ENCODE results near the gene ALOX15B.
"Not testable (repeated sequence)": the region's sequence is repeated elsewhere in the genome, so short reads cannot be mapped to it uniquely, and the experiment has no call there.

ALOX15B gene

GRCh38 chr17:8064561-8065019 lies 25.7 kb downstream of the ALOX15B start:
- DNase-seq = no peak

GRCh38 chr17:8066841-8067775 lies 28.2 kb downstream of the ALOX15B start:
- DNase-seq = no peak

- DNase-seq = no peak
Measured at GRCh38 chr17:8067806-8068205, 28.9 kb downstream of the ALOX15B start.

- peak; percentile 43 for DNase-seq
Measured at GRCh38 chr17:8068736-8069586, 30.1 kb downstream of the ALOX15B start.

- no peak for DNase-seq
Measured at GRCh38 chr17:8069587-8069860, 30.7 kb downstream of the ALOX15B start.

GRCh38 chr17:8071496-8071895 lies 32.6 kb downstream of the ALOX15B start:
- DNase-seq = no peak

GRCh38 chr17:8072341-8072728 lies 33.5 kb downstream of the ALOX15B start:
- DNase-seq = no peak

GRCh38 chr17:8072729-8073461 lies 34.0 kb downstream of the ALOX15B start:
- DNase-seq = no peak

- DNase-seq = peak; percentile 75
Measured at GRCh38 chr17:8073627-8074484, 35.0 kb downstream of the ALOX15B start.

- no peak for DNase-seq
Measured at GRCh38 chr17:8074554-8074953, 35.7 kb downstream of the ALOX15B start.

GRCh38 chr17:8075081-8075480 lies 36.2 kb downstream of the ALOX15B start:
- DNase-seq = no peak

- DNase-seq = no peak
Measured at GRCh38 chr17:8075574-8076342, 36.9 kb downstream of the ALOX15B start.

GRCh38 chr17:8076502-8077266 lies 37.8 kb downstream of the ALOX15B start:
- DNase-seq = no peak

- not testable (repeated sequence) for DNase-seq
Measured at GRCh38 chr17:8077939-8078338, 39.1 kb downstream of the ALOX15B start.

GRCh38 chr17:8079291-8080207 lies 40.7 kb downstream of the ALOX15B start:
- peak; percentile 79 for DNase-seq

GRCh38 chr17:8080208-8080798 lies 41.4 kb downstream of the ALOX15B start:
- DNase-seq = no peak

GRCh38 chr17:8080799-8081219 lies 42.0 kb downstream of the ALOX15B start:
- DNase-seq = no peak

GRCh38 chr17:8081876-8082275 lies 43.0 kb downstream of the ALOX15B start:
- DNase-seq = no peak

- no peak for DNase-seq
Measured at GRCh38 chr17:8082292-8082691, 43.4 kb downstream of the ALOX15B start.

Measured in hematopoietic multipotent progenitor cell treated with erythropoietin and hydrocortisone succinate and interleukin-3 and kit ligand, for 8 days (in vitro differentiated cells).